H1 (cell line): ENCODE results near the gene BTN1A1. TPM values are rescaled to one million over a fixed set of nuclear protein-coding genes. Genes with fewer than 3 reads are reported as not detected.

ENCODE experiments used
- CTCF ChIA-PET: fragments of 300-600 bp; sonication (Branson Sonifier 250); formaldehyde crosslinking; loops from one replicate; lab custom pipeline; 2021; ENCODE audit not compliant: partially characterized antibody; lab: Charles Lee
- POLR2A ChIA-PET: fragments of 300-600 bp; sonication (Branson Sonifier 250); formaldehyde crosslinking; loops from one replicate; lab custom pipeline; 2021; ENCODE audit warnings: inconsistent platforms; ENCODE audit not compliant: partially characterized antibody; lab: Charles Lee
- DNase-seq, 2 experiments: peaks; one replicate each; pipeline versions ENCODE4 v3.0.0 to v3.0.0-alpha.2; 2010 to 2022; ENCODE audit warnings: low spot score in 2 of 2, low read depth in 1 of 2, mixed read lengths in 1 of 2
- FAIRE-seq: peaks from 2 replicates; lab custom pipeline; 2011; peaks lifted over from hg19 to GRCh38; lab: Jason Lieb, UNC
- H2AFZ ChIP-seq: 2 replicates; pipeline ENCODE4 v1.8.1; 2012; ENCODE audit warnings: low read length, inconsistent platforms
- H2AK5ac ChIP-seq: 2 replicates; pipeline ENCODE4 v1.6.1; 2013; ENCODE audit warnings: low read depth, low read length
- H2BK120ac ChIP-seq: replicated peaks from 2 replicates; pipeline ENCODE3; 2013; ENCODE audit warnings: low read depth, low read length, inconsistent platforms
- H2BK12ac ChIP-seq: 2 replicates; pipeline ENCODE4 v1.6.1; 2013; ENCODE audit warnings: low read depth, low read length
- H2BK15ac ChIP-seq: 2 replicates; pipeline ENCODE4 v1.6.1; 2013; ENCODE audit warnings: low read length
- H2BK20ac ChIP-seq: 2 replicates; pipeline ENCODE4 v1.6.1; 2013; ENCODE audit warnings: low read length
- H2BK5ac ChIP-seq: 2 replicates; pipeline ENCODE4 v1.6.1; 2013; ENCODE audit warnings: low read depth, low read length
- H3K14ac ChIP-seq: 2 replicates; pipeline ENCODE4 v1.6.1; 2013; ENCODE audit warnings: inconsistent platforms; ENCODE audit not compliant: insufficient read length
- H3K18ac ChIP-seq: 2 replicates; pipeline ENCODE4 v1.6.1; 2013; ENCODE audit warnings: low read length; ENCODE audit errors: extremely low read depth
- H3K23ac ChIP-seq: 2 replicates; pipeline ENCODE4 v1.6.1; 2013; ENCODE audit warnings: inconsistent platforms; ENCODE audit not compliant: insufficient read length
- H3K23me2 ChIP-seq: 2 replicates; pipeline ENCODE4 v1.6.1; 2013; ENCODE audit warnings: low read depth, low read length
- H3K27ac ChIP-seq: 2 replicates; pipeline ENCODE4 v1.6.1; 2011; ENCODE audit warnings: low read depth, low read length, inconsistent platforms
- H3K27me3 ChIP-seq, 4 experiments: replicated peaks in 1 of 4; 1 replicate in 1 of 4; 2 replicates in 3 of 4; pipeline versions ENCODE4 v1.6.1 to v1.8.1; 2011 to 2013; ENCODE audit warnings: low read length in 3 of 4, mild to moderate bottlenecking in 3 of 4, inconsistent platforms in 2 of 4, mixed read lengths in 2 of 4, moderate library complexity in 1 of 4; ENCODE audit not compliant: control insufficient read depth in 3 of 4, insufficient read depth in 3 of 4; ENCODE audit errors: extremely low read depth in 1 of 4
- H3K36me3 ChIP-seq, 4 experiments: 2 replicates each; pipeline versions ENCODE4 v1.6.1 to v1.8.1; 2011 to 2013; ENCODE audit warnings: mild to moderate bottlenecking in 4 of 4, low read length in 3 of 4, moderate library complexity in 2 of 4, control low read depth in 1 of 4, inconsistent platforms in 1 of 4; ENCODE audit not compliant: insufficient read depth in 4 of 4, control insufficient read depth in 2 of 4
- H3K4ac ChIP-seq: replicated peaks from 2 replicates; pipeline ENCODE3; 2013; ENCODE audit warnings: low read length, low read depth, mixed read lengths, inconsistent platforms; ENCODE audit not compliant: insufficient read length
- H3K4me1 ChIP-seq, 4 experiments: replicated peaks in 1 of 4; 1 replicate in 1 of 4; 2 replicates in 3 of 4; pipeline versions ENCODE4 v1.6.1 to v1.8.1; 2011 to 2013; ENCODE audit warnings: low read length in 3 of 4, inconsistent platforms in 2 of 4, mixed read lengths in 1 of 4; ENCODE audit not compliant: insufficient read depth in 4 of 4, control insufficient read depth in 3 of 4
- H3K4me2 ChIP-seq, 2 experiments: 2 replicates each; pipeline versions ENCODE4 v1.6.1 to v1.8.1; 2011 to 2013; ENCODE audit warnings: low read depth in 2 of 2, low read length in 2 of 2, control low read depth in 1 of 2, inconsistent platforms in 1 of 2, mild to moderate bottlenecking in 1 of 2; ENCODE audit not compliant: insufficient read depth in 1 of 2
- H3K4me3 ChIP-seq, 4 experiments: fragments of 200-600, 300-600 bp in 1 of 4; sonication (generic), shearing (Covaris generic), sonication (Bioruptor Twin) in 1 of 4; 2 replicates each; pipeline versions ENCODE4 v1.5.1 to v1.8.1; 2011 to 2016; ENCODE audit warnings: low read length in 4 of 4, low read depth in 3 of 4, control low read depth in 2 of 4, inconsistent platforms in 2 of 4, mild to moderate bottlenecking in 2 of 4, mixed read lengths in 1 of 4, moderate library complexity in 1 of 4; ENCODE audit not compliant: insufficient read depth in 2 of 4; ENCODE audit errors: extremely low read depth in 1 of 4
- H3K56ac ChIP-seq: replicated peaks from 2 replicates; pipeline ENCODE3; 2013; ENCODE audit warnings: low read depth, mild to moderate bottlenecking, mixed read lengths, low read length, inconsistent platforms; ENCODE audit not compliant: insufficient read length
- H3K79me1 ChIP-seq: 2 replicates; pipeline ENCODE4 v1.6.1; 2013; ENCODE audit warnings: low read depth, low read length, control low read depth
- H3K79me2 ChIP-seq, 2 experiments: 2 replicates each; pipeline versions ENCODE4 v1.6.1 to v1.8.1; 2012 to 2013; ENCODE audit warnings: low read length in 2 of 2, mild to moderate bottlenecking in 2 of 2, inconsistent platforms in 1 of 2; ENCODE audit not compliant: insufficient read depth in 2 of 2, control insufficient read depth in 1 of 2
- H3K9ac ChIP-seq, 4 experiments: replicated peaks in 1 of 4; 1 replicate in 1 of 4; 2 replicates in 3 of 4; pipeline versions ENCODE4 v1.6.1 to v1.8.1; 2011 to 2013; ENCODE audit warnings: low read depth in 3 of 4, low read length in 3 of 4, control low read depth in 2 of 4, mild to moderate bottlenecking in 2 of 4, moderate library complexity in 2 of 4, inconsistent platforms in 1 of 4; ENCODE audit errors: extremely low read depth in 1 of 4
- H3K9me3 ChIP-seq, 2 experiments: 2 replicates each; pipeline versions ENCODE4 v1.6.1 to v1.8.1; 2012 to 2013; ENCODE audit warnings: mild to moderate bottlenecking in 2 of 2, moderate library complexity in 2 of 2, control low read depth in 1 of 2, inconsistent platforms in 1 of 2, low read depth in 1 of 2, low read length in 1 of 2, mixed read lengths in 1 of 2; ENCODE audit not compliant: insufficient read depth in 2 of 2
- H4K20me1 ChIP-seq, 2 experiments: replicated peaks in 1 of 2; 2 replicates each; pipeline versions ENCODE3 to v1.8.1; 2011 to 2013; ENCODE audit warnings: inconsistent platforms in 2 of 2, low read length in 2 of 2, mild to moderate bottlenecking in 1 of 2; ENCODE audit not compliant: insufficient read depth in 2 of 2, control insufficient read depth in 1 of 2
- H4K5ac ChIP-seq: 2 replicates; pipeline ENCODE4 v1.6.1; 2013; ENCODE audit warnings: low read length, low read depth, mixed read lengths, inconsistent platforms; ENCODE audit not compliant: insufficient read length
- H4K8ac ChIP-seq: 2 replicates; pipeline ENCODE4 v1.8.0; 2013; ENCODE audit warnings: mild to moderate bottlenecking, moderate library complexity, low read length, inconsistent platforms; ENCODE audit not compliant: insufficient read depth; ENCODE audit errors: extremely low read depth
- H4K91ac ChIP-seq: replicated peaks from 2 replicates; pipeline ENCODE3; 2013; ENCODE audit warnings: low read length, mixed read lengths, inconsistent platforms; ENCODE audit not compliant: insufficient read length
- ASH2L ChIP-seq: fragments of 200-600, 300-600 bp; sonication (generic); IDR thresholded peaks from one replicate; pipeline ENCODE4 v1.7.1; 2017; ENCODE audit warnings: low read length
- BACH1 ChIP-seq: IDR thresholded peaks from 2 replicates; pipeline ENCODE4 v1.6.1; 2012; ENCODE audit warnings: low read length, improper control_type of control experiment
- BCL11A ChIP-seq, 2 experiments: IDR thresholded peaks; one replicate each; pipeline ENCODE4 v1.6.1; 2011; ENCODE audit warnings: low read depth in 2 of 2, low read length in 2 of 2, mild to moderate bottlenecking in 2 of 2
- EP300 ChIP-seq, 2 experiments: IDR thresholded peaks; 1 replicate in 1 of 2; 2 replicates in 1 of 2; pipeline ENCODE4 v1.6.1; 2011 to 2012; ENCODE audit warnings: low read depth in 2 of 2, low read length in 2 of 2, mild to moderate bottlenecking in 2 of 2, borderline replicate concordance in 1 of 2, inconsistent platforms in 1 of 2, moderate library complexity in 1 of 2
- MAX ChIP-seq: IDR thresholded peaks from 2 replicates; pipeline ENCODE4 v1.6.1; 2012; ENCODE audit warnings: inconsistent platforms
- NRF1 ChIP-seq: IDR thresholded peaks from 2 replicates; pipeline ENCODE4 v1.6.1; 2011; ENCODE audit warnings: mild to moderate bottlenecking, low read depth, low read length, improper control_type of control experiment
- RBBP5 ChIP-seq: IDR thresholded peaks from 2 replicates; pipeline ENCODE4 v1.7.1; 2012; ENCODE audit warnings: low read depth, mild to moderate bottlenecking, inconsistent platforms, low read length, moderate library complexity, borderline replicate concordance
- RXRA ChIP-seq: IDR thresholded peaks from 2 replicates; pipeline ENCODE4 v1.6.1; 2011; ENCODE audit warnings: low read depth, mild to moderate bottlenecking, low read length, moderate library complexity; ENCODE audit not compliant: insufficient read depth
- SAP30 ChIP-seq: fragments of 300-600 bp; sonication (generic); IDR thresholded peaks from 2 replicates; pipeline ENCODE4 v1.7.1; 2012; ENCODE audit warnings: low read length, moderate library complexity, mild to moderate bottlenecking, inconsistent platforms; ENCODE audit not compliant: insufficient read depth, insufficient replicate concordance
- SIRT6 ChIP-seq: IDR thresholded peaks from one replicate; pipeline ENCODE4 v1.7.1; 2012; ENCODE audit warnings: low read length, inconsistent platforms
- SIX5 ChIP-seq: IDR thresholded peaks from 2 replicates; pipeline ENCODE4 v1.6.1; 2011; ENCODE audit warnings: mild to moderate bottlenecking, low read depth, low read length
- SP1 ChIP-seq: IDR thresholded peaks from 2 replicates; pipeline ENCODE4 v1.6.1; 2011; ENCODE audit warnings: low read depth, low read length
- TAF1 ChIP-seq: IDR thresholded peaks from 2 replicates; pipeline ENCODE4 v1.6.1; 2011; ENCODE audit warnings: mild to moderate bottlenecking, low read depth, low read length
- TBP ChIP-seq: IDR thresholded peaks from 2 replicates; pipeline ENCODE4 v1.6.1; 2011; ENCODE audit warnings: low read depth, low read length, improper control_type of control experiment
- TCF12 ChIP-seq: IDR thresholded peaks from 2 replicates; pipeline ENCODE4 v1.6.1; 2011; ENCODE audit warnings: low read depth, mild to moderate bottlenecking, low read length
- whole genome bisulfite sequencing, 2 experiments: shearing (Covaris generic) in 1 of 2; methylation state at CpG; one replicate each; pipeline versions ENCODE4 v1.1.6 to v1.1.7; 2013 to 2015; ENCODE audit warnings: low lambda C conversion rate in 2 of 2, mixed read lengths in 2 of 2, inconsistent platforms in 1 of 2, low coverage in 1 of 2, missing lambda C conversion rate in 1 of 2; ENCODE audit not compliant: insufficient replicate concordance in 2 of 2, insufficient coverage in 1 of 2, insufficient read length in 1 of 2; ENCODE audit errors: extremely low coverage in 1 of 2, missing lambda C conversion rate in 1 of 2; 5-methylcytosine and 5-hydroxymethylcytosine counted together
- polyA plus RNA-seq, 7 experiments: library from polyadenylated mRNA; depleted of rRNA in 3 of 7; stranded (reverse) in 5 of 7; unstranded in 2 of 7; fragments of >200 nt in 5 of 7; fragments of 200-250 nt in 2 of 7; gene quantifications; 1 replicate in 5 of 7; 2 replicates in 1 of 7; 4 replicates in 1 of 7; pipeline versions ENCODE4 v1.2.1 to v1.2.3, GENCODE V29; 2011 to 2013; ENCODE audit warnings: missing spikeins in 2 of 7, mixed read lengths in 2 of 7
- total RNA-seq: library from RNA; stranded (reverse); fragmentation: NEBNext Ultra II Directional; extraction: Animal tissue kit (Norgen Biotek cat#: 25700); gene quantifications from 2 replicates; pipeline ENCODE4 v1.2.1, GENCODE V29; 2021

BTN1A1 gene
- total and polyA plus RNA-seq, 2 of the 8 experiments (the other 6 are each of a cell fraction or from before 2014, with no cell fraction given) = 0.28 to 0.35 TPM

DNA sequence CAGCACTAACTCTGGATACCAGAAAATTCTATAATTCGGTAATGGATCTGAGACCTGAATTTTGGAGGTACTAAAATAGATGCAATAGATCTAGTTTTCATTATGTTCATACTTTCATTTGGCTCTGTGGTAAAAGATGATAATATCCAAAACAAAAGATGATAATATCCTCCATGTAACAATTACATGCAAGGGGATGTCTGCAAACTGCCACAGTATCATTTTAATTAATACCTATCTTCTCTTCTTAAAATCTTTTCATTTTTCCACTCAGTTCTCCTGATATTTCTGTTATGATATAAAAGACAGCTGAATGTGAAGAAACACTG, 26.7 kb upstream of the BTN1A1 start:
- Histone ChIP-seq H3K18ac (no peak overlapping the region), H3K4me3 (peak overlapping the region; percentile 2 to 62 (median 40); a peak in 6 of 8 replicates), H3K14ac (no peak overlapping the region), H3K56ac (no peak overlapping the region), H2BK20ac (no peak overlapping the region), H2BK5ac (no peak overlapping the region), H3K4me1 (peaks cover 6 to 14% (median 10%) of the 10 kb centered on the region in 4 experiments; a peak in 5 of 7 replicates), H4K20me1 (no peaks in the 10 kb centered on the region), H3K36me3 (peaks cover 0 to 15% (median 2%) of the 10 kb centered on the region in 4 experiments; a peak in 4 of 8 replicates), H4K5ac (no peak overlapping the region), H3K27ac (no peak overlapping the region), H2BK120ac (no peak overlapping the region), H2BK12ac (no peak overlapping the region), H2AFZ (peak overlapping the region; percentile 87; the same call in 1 of the 2 replicates), H3K79me2 (no peaks in the 10 kb centered on the region), H4K8ac (no peak overlapping the region), H2BK15ac (no peak overlapping the region), H3K27me3 (no peaks in the 10 kb centered on the region), H3K4ac (no peak overlapping the region), H3K23me2 (no peaks in the 10 kb centered on the region), H3K23ac (no peak overlapping the region), H3K9ac (no peak overlapping the region), H4K91ac (no peak overlapping the region), H2AK5ac (no peak overlapping the region), H3K9me3 (no peaks in the 10 kb centered on the region), H3K79me1 (no peaks in the 10 kb centered on the region), H3K4me2 (peak overlapping the region; percentile 53 to 63)
- POLR2A ChIA-PET = interaction anchor here (0.6 to 1.7 kb wide), 4 partner anchors 11 to 115 kb away, joined by 3 to 10 read pairs (median 4); no protein-coding TSS in a partner anchor
- WGBS, 2 experiments = 79% methylated on average over 1 of the region's 1 CpG; no CpG with 5 or more reads in 1 of the 2 experiments
- DNase-seq (no peak), FAIRE-seq (no peak)
- CTCF ChIA-PET = interaction anchor here (0.5 kb wide), 1 partner anchor 121 kb away, joined by 4 read pairs; no protein-coding TSS in a partner anchor
- TF ChIP-seq NRF1 = no peak
- TF ChIP-seq ASH2L = no peak
- TF ChIP-seq SIX5 = no peak
- no peak for TF ChIP-seq TBP
- no peak for TF ChIP-seq MAX
- TF ChIP-seq BCL11A (IDR thresholded peaks at IDR 0.05; ENCODE audit: low read depth in 2 of 2, low read length in 2 of 2) = no peak
- no peak for TF ChIP-seq SIRT6
- TF ChIP-seq SAP30 = no peak
- no peak for TF ChIP-seq TAF1
- no peak for TF ChIP-seq SP1
- TF ChIP-seq EP300 (IDR thresholded peaks at IDR 0.05; ENCODE audit: borderline replicate concordance in 1 of 2, low read depth in 2 of 2, low read length in 2 of 2) = no peak
- TF ChIP-seq BACH1 = no peak
- no peak for TF ChIP-seq RXRA
- no peak for TF ChIP-seq RBBP5
- no peak for TF ChIP-seq TCF12
